MM.1S (cell line): ENCODE measurements around the gene LDLRAD4.

ENCODE experiments used
- DNase-seq: peaks from one replicate; pipeline ENCODE4 v3.0.0-alpha.2; 2015
- H2AFZ ChIP-seq: fragments of 300-600 bp; sonication (generic); 2 replicates; pipeline ENCODE4 v1.6.0; 2016; ENCODE audit warnings: antibody characterized with exemption, low read length
- H3F3A ChIP-seq: fragments of 300-600 bp; sonication (generic); 2 replicates; pipeline ENCODE4 v1.6.1; 2016; ENCODE audit warnings: mild to moderate bottlenecking, antibody characterized with exemption, low read length, moderate library complexity, mixed read lengths; ENCODE audit not compliant: insufficient read depth
- H3K27ac ChIP-seq: fragments of 300-600 bp; sonication (generic); 2 replicates; pipeline ENCODE4 v1.5.1; 2016; ENCODE audit warnings: mild to moderate bottlenecking, low read length
- H3K27me3 ChIP-seq: fragments of 300-600 bp; sonication (generic); replicated peaks from 2 replicates; pipeline ENCODE4 v1.6.0; 2016; ENCODE audit warnings: low read length; ENCODE audit not compliant: insufficient read depth
- H3K36me3 ChIP-seq: fragments of 300-600 bp; sonication (generic); replicated peaks from 2 replicates; pipeline ENCODE4 v1.6.1; 2016; ENCODE audit warnings: mild to moderate bottlenecking, low read length, mixed read lengths; ENCODE audit not compliant: insufficient read depth
- H3K4me1 ChIP-seq: fragments of 300-600 bp; sonication (generic); 2 replicates; pipeline ENCODE4 v1.6.1; 2016; ENCODE audit warnings: low read length, mixed read lengths
- H3K4me2 ChIP-seq: fragments of 300-600 bp; sonication (generic); 2 replicates; pipeline ENCODE4 v1.6.0; 2016; ENCODE audit warnings: low read depth, low read length
- H3K4me3 ChIP-seq: fragments of 300-600 bp; sonication (generic); 2 replicates; pipeline ENCODE4 v1.5.1; 2016; ENCODE audit warnings: low read length, mixed read lengths
- H3K79me2 ChIP-seq: fragments of 300-600 bp; sonication (generic); 2 replicates; pipeline ENCODE4 v1.6.1; 2016; ENCODE audit warnings: mixed run types, low read length, mixed read lengths
- H3K9ac ChIP-seq: fragments of 300-600 bp; sonication (generic); 2 replicates; pipeline ENCODE4 v1.6.1; 2016; ENCODE audit warnings: low read length, mixed read lengths
- H3K9me2 ChIP-seq: fragments of 300-600 bp; sonication (generic); replicated peaks from 2 replicates; pipeline ENCODE4 v1.6.1; 2016; ENCODE audit warnings: mild to moderate bottlenecking, low read length, mixed read lengths; ENCODE audit not compliant: insufficient read depth
- H3K9me3 ChIP-seq: fragments of 300-600 bp; sonication (generic); replicated peaks from 2 replicates; pipeline ENCODE4 v1.6.1; 2016; ENCODE audit warnings: mild to moderate bottlenecking, low read length, mixed read lengths; ENCODE audit not compliant: insufficient read depth
- H4K20me1 ChIP-seq: fragments of 300-600 bp; sonication (generic); 2 replicates; pipeline ENCODE4 v1.6.1; 2016; ENCODE audit warnings: mild to moderate bottlenecking, low read length, moderate library complexity, mixed read lengths; ENCODE audit not compliant: insufficient read depth
- EZH2 ChIP-seq: fragments of 300-600 bp; sonication (generic); optimal IDR thresholded peaks from 2 replicates; pipeline ENCODE3; 2017; ENCODE audit warnings: low read depth, mild to moderate bottlenecking, antibody characterized with exemption, low read length, mixed read lengths
- EZH2phosphoT487 ChIP-seq: fragments of 300-600 bp; sonication (generic); IDR thresholded peaks from 2 replicates; pipeline ENCODE4 v1.6.1; 2018; ENCODE audit warnings: antibody characterized with exemption, low read length
- TF ChIP-seq, protein P1 (sequence below): fragments of 300-600 bp; sonication (generic); IDR thresholded peaks from 2 replicates; pipeline ENCODE4 v1.5.1; 2016; ENCODE audit warnings: antibody characterized with exemption, low read length, mixed read lengths

LDLRAD4 gene

GRCh38 chr18:13232086-13232917, 13.7 kb downstream of the LDLRAD4 start:
- H3K27me3 ChIP-seq: no peaks in the 10 kb centered on the region
- H2AFZ ChIP-seq: no peak overlapping the region
- no peaks in the 10 kb centered on the region for H3K4me1 ChIP-seq
- H3K4me2 ChIP-seq: no peak overlapping the region
- no peaks in the 10 kb centered on the region for H3K9me2 ChIP-seq
- H3K4me3 ChIP-seq: no peak overlapping the region
- no peaks in the 10 kb centered on the region for H3K79me2 ChIP-seq
- H4K20me1 ChIP-seq: no peaks in the 10 kb centered on the region
- TF ChIP-seq, protein P1, sequence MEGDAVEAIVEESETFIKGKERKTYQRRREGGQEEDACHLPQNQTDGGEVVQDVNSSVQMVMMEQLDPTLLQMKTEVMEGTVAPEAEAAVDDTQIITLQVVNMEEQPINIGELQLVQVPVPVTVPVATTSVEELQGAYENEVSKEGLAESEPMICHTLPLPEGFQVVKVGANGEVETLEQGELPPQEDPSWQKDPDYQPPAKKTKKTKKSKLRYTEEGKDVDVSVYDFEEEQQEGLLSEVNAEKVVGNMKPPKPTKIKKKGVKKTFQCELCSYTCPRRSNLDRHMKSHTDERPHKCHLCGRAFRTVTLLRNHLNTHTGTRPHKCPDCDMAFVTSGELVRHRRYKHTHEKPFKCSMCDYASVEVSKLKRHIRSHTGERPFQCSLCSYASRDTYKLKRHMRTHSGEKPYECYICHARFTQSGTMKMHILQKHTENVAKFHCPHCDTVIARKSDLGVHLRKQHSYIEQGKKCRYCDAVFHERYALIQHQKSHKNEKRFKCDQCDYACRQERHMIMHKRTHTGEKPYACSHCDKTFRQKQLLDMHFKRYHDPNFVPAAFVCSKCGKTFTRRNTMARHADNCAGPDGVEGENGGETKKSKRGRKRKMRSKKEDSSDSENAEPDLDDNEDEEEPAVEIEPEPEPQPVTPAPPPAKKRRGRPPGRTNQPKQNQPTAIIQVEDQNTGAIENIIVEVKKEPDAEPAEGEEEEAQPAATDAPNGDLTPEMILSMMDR: no peak
- no peak for TF ChIP-seq EZH2phosphoT487
- TF ChIP-seq EZH2: no peak
- H3F3A ChIP-seq: no peaks in the 10 kb centered on the region
- no peak overlapping the region for H3K9ac ChIP-seq
- no peaks in the 10 kb centered on the region for H3K36me3 ChIP-seq
- DNase-seq: no peak
- no peak overlapping the region for H3K27ac ChIP-seq
- no peaks in the 10 kb centered on the region for H3K9me3 ChIP-seq

DNA sequence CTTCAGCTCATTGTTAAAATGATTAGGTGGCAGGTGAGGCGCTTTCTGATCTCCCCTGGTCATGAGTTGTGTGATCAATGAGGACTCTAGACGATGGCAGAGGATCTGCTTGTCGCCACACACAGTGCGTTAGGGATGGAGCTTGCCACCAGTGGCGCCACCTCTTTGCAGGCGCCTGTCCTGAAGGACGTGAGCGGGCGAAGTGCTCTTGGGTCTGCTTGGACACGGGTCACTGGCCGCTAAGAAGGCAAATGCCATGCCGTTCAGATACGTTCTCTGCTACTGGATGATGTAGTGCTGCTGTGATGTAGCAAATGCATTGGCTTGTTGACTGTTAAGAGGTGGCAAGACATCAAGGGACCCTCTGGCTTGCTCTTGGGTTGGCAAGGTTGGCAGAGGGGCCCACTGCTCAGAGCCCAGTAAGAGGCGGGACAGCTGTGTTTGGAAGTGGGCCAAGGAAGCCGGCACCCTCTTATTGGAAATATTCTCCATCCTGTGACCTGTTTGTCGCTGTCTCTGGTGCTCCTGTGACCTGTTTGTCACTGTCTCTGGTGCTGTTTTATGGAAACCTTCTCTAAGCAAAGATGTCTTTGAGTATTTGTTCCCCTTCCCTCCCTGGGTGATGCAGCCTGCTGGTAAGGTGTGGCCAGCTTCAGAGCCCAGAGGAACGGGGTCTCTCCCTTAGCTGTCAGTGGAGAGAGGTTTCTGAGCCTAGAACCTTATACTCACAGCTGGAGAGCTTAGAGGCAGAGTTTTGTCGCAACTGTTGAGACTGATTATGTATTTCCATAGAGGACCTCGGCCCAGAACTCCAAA, 14.6 kb downstream of the LDLRAD4 start:
- H3K9ac ChIP-seq: no peak overlapping the region
- H4K20me1 ChIP-seq: no peaks in the 10 kb centered on the region
- H3K27me3 ChIP-seq: no peaks in the 10 kb centered on the region
- H3K4me2 ChIP-seq: no peak overlapping the region
- H3K79me2 ChIP-seq: no peaks in the 10 kb centered on the region
- H3K4me1 ChIP-seq: no peaks in the 10 kb centered on the region
- TF ChIP-seq, protein P1: no peak
- TF ChIP-seq EZH2phosphoT487: no peak
- H3F3A ChIP-seq: no peaks in the 10 kb centered on the region
- H2AFZ ChIP-seq: no peak overlapping the region
- no peaks in the 10 kb centered on the region for H3K9me2 ChIP-seq
- no peak overlapping the region for H3K27ac ChIP-seq
- H3K4me3 ChIP-seq: no peak overlapping the region
- H3K9me3 ChIP-seq: no peaks in the 10 kb centered on the region
- no peak for DNase-seq
- H3K36me3 ChIP-seq: no peaks in the 10 kb centered on the region

GRCh38 chr18:13233787-13234783, 15.5 kb downstream of the LDLRAD4 start:
- Histone ChIP-seq H3K9me3 (no peaks in the 10 kb centered on the region), H3K9me2 (no peaks in the 10 kb centered on the region), H3K27me3 (no peaks in the 10 kb centered on the region), H3K4me1 (no peaks in the 10 kb centered on the region), H3K36me3 (no peaks in the 10 kb centered on the region), H3K9ac (no peak overlapping the region), H4K20me1 (no peaks in the 10 kb centered on the region), H3K4me3 (no peak overlapping the region), H2AFZ (no peak overlapping the region), H3K79me2 (no peaks in the 10 kb centered on the region), H3K4me2 (no peak overlapping the region), H3F3A (no peaks in the 10 kb centered on the region), H3K27ac (no peak overlapping the region)
- no peak for DNase-seq
- TF ChIP-seq EZH2: no peak
- TF ChIP-seq, protein P1: no peak
- no peak for TF ChIP-seq EZH2phosphoT487
